AML-193 (cell line): ENCODE results near the gene MAP3K20.
A peak's percentile ranks its signal among the peaks of the same experiment; 100 is the strongest.

Experiments used
- DNase-seq, 2 experiments: peaks; one replicate each; lab custom pipeline; 2025; lab: John Stamatoyannopoulos, UW

The MAP3K20 gene

GRCh38 chr2:173051463-173052215 lies 24.0 kb upstream of the MAP3K20 start:
- peak; percentile 48 to 59 for DNase-seq

DNA sequence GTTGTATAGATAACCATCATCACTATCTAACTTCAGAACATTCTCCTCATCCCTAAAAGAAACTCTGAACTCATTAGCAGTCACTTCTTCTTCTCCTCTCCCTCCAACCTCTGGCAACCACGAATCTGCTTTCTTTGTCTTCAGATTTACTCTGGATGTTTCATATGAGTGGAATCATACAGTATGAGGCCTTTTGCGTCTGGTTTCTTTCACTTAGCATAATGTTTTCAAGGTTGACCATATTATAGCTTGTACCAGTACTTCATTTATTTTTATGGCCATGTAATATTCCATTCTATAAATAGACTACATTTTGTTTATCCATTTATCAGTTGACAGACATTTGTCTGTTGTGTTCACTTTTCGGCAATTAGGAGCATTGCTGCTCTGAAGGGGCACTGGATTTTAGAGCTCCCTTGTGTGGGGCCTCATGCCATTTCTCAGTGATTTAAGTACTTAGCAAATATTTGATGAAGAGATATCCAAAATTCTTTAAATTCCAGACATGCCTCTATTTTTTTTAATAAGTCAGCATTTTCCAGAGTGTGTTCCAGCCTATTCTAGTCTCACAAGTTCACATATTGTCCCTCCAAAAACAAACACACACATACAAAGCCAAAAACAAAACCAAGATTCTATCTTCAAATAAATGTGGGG lies 22.5 kb upstream of the MAP3K20 start:
- DNase-seq: no peak

GRCh38 chr2:173054466-173054865 lies 21.2 kb upstream of the MAP3K20 start:
- no peak for DNase-seq

- DNase-seq: no peak
These were observed 18.8 kb upstream of the MAP3K20 start for GRCh38 chr2:173056705-173057364.

DNA sequence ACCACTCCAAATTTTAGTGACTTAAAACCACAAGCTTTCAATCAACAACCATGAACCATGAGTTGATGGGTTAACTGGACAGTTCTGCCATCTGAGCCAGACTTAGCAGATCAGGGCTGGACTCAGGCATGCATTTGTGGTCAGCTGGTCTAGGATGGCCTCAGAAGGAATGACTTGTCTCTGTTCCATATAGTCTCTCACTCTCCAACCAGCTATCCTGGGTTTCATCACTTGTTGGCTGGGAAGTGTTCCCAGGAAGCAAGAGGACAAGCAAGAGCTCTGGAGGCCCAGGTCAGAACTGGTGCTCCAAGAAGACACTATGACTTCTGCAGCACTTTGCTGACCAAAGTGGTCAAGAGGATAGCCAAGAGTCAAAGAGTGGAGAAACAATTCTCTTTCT lies 17.5 kb upstream of the MAP3K20 start:
- DNase-seq: no peak

DNA sequence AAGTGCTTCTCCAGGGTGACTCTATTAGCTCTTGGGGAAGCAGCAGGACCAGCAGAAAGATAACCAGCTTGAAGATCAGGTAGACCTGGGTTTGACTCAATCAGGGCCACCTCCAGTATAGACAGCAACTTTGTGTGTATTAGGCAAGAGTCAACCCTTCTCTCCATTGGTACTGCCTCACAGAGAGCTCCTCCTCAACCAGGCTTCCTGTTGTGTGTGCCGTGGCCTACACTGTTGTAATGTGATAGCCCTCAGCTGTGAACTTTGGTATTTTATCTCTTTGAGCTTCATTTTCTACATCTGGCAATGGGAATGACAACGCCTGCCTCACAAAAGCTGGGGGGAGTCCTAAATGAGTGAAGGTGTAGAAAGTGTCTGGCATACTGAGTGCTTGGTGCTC lies 17.0 kb upstream of the MAP3K20 start:
- DNase-seq: no peak

- no peak for DNase-seq
These were observed 16.4 kb upstream of the MAP3K20 start for GRCh38 chr2:173059292-173059691.

- DNase-seq: peak in 1 of 2 experiments; percentile 3
These were observed 15.6 kb upstream of the MAP3K20 start for GRCh38 chr2:173059971-173060461.

GRCh38 chr2:173062801-173063200 lies 12.8 kb upstream of the MAP3K20 start:
- DNase-seq: no peak

DNA sequence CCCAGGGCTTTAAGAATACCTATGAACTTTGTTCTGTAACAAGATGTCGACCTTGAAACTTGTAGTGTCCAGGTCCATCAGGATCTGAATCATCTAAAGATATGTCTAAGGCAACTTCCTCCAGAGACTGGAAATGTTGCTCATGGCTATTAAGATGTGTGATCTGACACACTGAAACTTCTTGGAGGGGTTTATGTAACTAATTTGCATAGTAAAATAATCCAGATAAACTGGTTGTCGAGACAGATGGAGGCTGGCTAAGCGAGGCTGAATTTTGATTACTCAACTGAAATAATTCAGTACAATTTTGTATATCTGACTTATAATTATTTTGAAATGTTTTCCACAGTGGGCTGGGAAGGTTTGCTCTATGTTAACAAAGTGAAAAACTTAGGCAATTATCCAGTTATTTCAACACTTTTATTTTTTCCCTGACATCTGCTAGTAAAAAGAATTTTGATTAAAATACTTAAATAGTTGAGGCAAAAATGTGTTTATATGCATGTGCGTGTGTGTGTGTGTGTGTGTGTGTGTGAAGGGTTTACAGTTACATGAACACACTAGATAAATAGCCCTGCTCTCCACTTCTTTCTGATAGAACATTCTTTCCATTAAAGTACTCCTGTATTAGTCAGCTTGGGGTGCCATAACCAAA lies 11.4 kb upstream of the MAP3K20 start:
- DNase-seq: no peak

DNA sequence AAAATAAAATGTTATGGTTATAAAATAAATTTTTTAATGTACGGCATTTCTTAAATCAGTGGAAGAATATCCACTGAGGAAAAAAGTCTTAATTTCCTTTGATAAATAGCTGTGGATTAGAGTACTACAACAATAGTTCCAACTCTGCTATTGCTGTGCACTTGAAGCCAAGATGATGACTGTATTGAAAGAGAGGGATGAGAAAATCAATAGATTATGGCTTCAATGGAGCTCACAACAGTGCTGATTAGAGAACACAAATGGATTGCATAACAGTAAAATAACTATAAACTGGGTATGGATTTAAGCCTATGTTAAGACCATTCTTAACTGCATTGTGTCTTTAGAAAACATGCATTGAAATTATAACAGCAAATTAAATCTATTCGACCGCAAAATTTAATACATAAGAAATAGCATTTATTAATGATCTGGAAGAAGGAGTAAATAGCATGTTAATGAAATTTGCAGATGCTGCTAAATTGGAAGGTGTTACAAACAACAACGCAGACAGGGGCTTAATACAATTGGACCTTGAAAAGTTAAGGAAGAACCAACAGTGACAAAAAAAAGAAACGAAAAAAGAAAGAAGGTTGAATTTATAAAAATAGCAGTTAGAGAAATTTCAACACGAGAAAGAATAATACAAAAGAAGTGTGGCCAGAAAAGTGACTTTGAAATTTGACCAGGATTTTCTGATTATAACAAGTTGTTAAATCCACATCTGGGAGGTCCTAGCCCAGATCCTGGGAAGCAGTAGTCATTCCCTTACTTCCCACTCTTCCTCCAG lies 8.6 kb upstream of the MAP3K20 start:
- DNase-seq: no peak

DNA sequence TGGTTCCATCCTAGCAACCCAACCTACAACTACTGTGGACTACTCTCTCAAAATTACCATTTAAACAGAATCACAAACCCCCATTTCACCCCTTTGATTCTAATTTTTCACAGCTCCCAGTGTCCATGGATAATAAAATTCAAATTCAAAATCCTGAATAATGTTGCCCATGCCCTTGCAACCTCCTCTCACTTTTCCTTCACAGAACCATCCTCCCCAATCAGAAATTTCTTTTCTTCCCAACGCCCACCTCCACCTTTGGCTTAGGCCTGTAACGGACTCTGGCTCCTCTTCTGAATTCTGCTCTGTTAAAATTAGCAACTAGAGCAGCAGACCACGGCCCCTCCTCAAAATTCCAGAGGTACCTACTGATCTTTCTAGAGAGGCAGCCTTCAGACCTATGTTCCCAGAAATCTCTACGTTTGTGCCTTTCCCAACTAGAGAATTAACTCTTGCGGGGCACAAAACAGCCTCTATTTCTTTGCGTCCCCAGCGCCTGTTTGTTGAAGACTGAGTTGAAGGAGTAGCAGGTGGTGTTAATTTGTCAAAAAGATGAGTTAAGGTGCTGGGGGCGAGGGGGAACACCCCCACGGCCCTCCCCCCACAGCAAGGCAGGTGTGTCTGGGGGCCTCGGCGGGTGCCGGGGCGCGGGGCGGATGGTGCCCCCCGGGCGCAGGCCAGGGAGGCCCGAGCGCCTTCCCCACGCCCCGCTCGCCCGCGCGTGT lies 428 bp upstream of the MAP3K20 start:
- no peak for DNase-seq

- DNase-seq: no peak
These were observed 1.1 kb downstream of the MAP3K20 start for GRCh38 chr2:173076581-173077345.

- no peak for DNase-seq
These were observed 2.0 kb downstream of the MAP3K20 start for GRCh38 chr2:173077506-173078177.

GRCh38 chr2:173079141-173079540 lies 3.5 kb downstream of the MAP3K20 start:
- no peak for DNase-seq

DNA sequence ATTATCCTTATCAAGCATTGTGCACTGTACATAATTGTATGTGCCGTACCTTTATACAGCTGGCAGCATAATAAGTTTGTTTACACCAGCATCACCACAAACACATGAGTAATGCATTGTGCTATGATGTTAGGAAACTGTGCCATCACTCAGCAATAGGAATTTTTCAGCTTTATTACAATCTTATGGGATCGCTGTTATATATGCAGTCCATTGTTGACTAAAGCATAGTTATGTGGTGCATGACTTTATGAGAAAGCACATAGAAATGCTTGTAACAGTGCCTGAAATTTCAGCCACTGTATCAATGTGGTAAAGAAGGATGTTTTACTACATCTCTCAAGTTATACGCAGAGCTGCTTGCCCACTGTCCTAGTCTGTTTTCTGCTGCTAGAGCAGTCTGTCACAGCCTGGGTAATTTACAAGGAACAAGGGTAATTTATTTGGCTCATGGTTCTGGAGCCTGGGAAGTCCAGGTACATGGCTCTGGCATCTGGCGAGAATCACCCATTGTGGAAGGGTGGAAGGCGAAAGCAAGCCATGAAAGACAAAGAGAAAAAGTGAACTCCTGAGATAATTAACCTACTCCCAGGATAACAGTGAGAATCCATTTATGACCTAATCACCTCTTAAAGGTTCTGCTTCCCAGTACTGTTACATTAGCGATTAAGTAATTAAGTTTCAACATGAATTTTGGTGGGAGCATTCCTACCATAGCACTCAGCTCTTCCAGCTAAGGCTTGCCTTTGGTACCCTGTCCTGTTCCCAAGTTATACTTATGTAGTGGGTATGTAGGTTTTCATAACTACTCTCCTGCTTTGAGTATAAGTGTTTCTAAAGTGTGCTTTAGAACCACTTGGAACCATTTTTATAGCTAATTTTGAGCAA lies 4.6 kb downstream of the MAP3K20 start:
- DNase-seq: no peak

GRCh38 chr2:173086518-173087213 lies 11.0 kb downstream of the MAP3K20 start:
- DNase-seq: no peak

DNA sequence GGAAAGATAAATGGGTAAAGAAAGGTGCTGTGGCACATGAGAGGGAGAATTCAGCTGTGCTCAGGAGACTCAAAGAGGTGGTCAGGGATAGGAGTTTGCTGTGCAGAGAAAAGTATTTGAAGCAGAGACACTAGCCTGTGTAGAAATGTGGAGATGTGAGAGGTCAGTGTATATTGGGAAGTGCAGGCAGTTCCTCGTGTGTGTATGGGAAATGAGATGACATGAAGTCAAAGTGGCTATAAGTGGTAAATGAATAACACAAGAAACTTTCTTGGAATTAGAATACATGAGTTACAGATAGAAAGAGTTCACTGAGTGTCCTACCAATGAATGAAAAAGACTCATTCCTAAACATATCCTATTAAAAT lies 11.6 kb downstream of the MAP3K20 start:
- no peak for DNase-seq
